WTC11 (cell line): ENCODE results near the gene LHX2. TPM values are rescaled to one million over a fixed set of nuclear protein-coding genes. Genes with fewer than 3 reads are reported as not detected.

Experiments
- ATAC-seq: fragments of 200-7000 bp; cut with Tn5 transposase; 2 replicates; pipeline ENCODE4 v1.10.0; 2021; ENCODE audit warnings: mild to moderate bottlenecking, moderate library complexity
- CTCF ChIA-PET: fragments of 300-600 bp; sonication (Branson Sonifier 250); formaldehyde crosslinking; loops from one replicate; lab custom pipeline; 2021; ENCODE audit warnings: antibody characterized with exemption; lab: Charles Lee
- POLR2A ChIA-PET: fragments of 350-600 bp; sonication (Branson Sonifier 250); formaldehyde crosslinking; loops from one replicate; lab custom pipeline; 2021; ENCODE audit warnings: antibody characterized with exemption; lab: Charles Lee
- DNase-seq: peaks from one replicate; pipeline ENCODE4 v3.0.0; 2021; ENCODE audit warnings: low spot score
- H3K27ac Mint-ChIP-seq: 2 replicates; pipeline ENCODE4 v1.8.0; 2021; ENCODE audit warnings: mixed read lengths
- H3K27me3 Mint-ChIP-seq: 2 replicates; pipeline ENCODE4 v1.8.0; 2021; ENCODE audit warnings: low read depth, mild to moderate bottlenecking, moderate library complexity, mixed read lengths
- H3K36me3 Mint-ChIP-seq: 2 replicates; pipeline ENCODE4 v1.8.0; 2021; ENCODE audit warnings: mixed read lengths
- H3K4me1 Mint-ChIP-seq: 2 replicates; pipeline ENCODE4 v1.8.0; 2022; ENCODE audit warnings: mixed read lengths
- H3K4me3 Mint-ChIP-seq: 2 replicates; pipeline ENCODE4 v1.8.0; 2021; ENCODE audit warnings: mild to moderate bottlenecking, moderate library complexity, mixed read lengths
- H3K9me3 Mint-ChIP-seq: 2 replicates; pipeline ENCODE4 v1.8.0; 2021; ENCODE audit warnings: mixed read lengths
- ATF2 ChIP-seq: sonication (generic); formaldehyde crosslinking; IDR thresholded peaks from 2 replicates; pipeline ENCODE4 v1.8.1; 2022; ENCODE audit warnings: low read depth, missing genetic modification reagents, borderline replicate concordance
- ELF4 ChIP-seq: sonication (generic); formaldehyde crosslinking; IDR thresholded peaks from 2 replicates; pipeline ENCODE4 v1.8.1; 2022; ENCODE audit warnings: low read depth, mild to moderate bottlenecking, moderate library complexity, missing genetic modification reagents
- ERG ChIP-seq: fragments of 250-450 bp; sonication (Bioruptor Pico); IDR thresholded peaks from 2 replicates; pipeline ENCODE4 v1.8.0; 2021; ENCODE audit warnings: mild to moderate bottlenecking
- ESRRA ChIP-seq: sonication (generic); formaldehyde crosslinking; IDR thresholded peaks from 2 replicates; pipeline ENCODE4 v1.8.1; 2022; ENCODE audit warnings: mild to moderate bottlenecking, missing genetic modification reagents, borderline replicate concordance
- RORB ChIP-seq: fragments of 250-450 bp; sonication (Bioruptor Pico); IDR thresholded peaks from 2 replicates; pipeline ENCODE4 v1.9.0; 2021; ENCODE audit warnings: mild to moderate bottlenecking
- SMAD3 ChIP-seq: sonication (generic); formaldehyde crosslinking; IDR thresholded peaks from 2 replicates; pipeline ENCODE4 v1.8.0; 2022; ENCODE audit warnings: missing genetic modification reagents, mild to moderate bottlenecking, borderline replicate concordance
- SMAD4 ChIP-seq: sonication (generic); formaldehyde crosslinking; IDR thresholded peaks from 2 replicates; pipeline ENCODE4 v1.8.0; 2022; ENCODE audit warnings: mild to moderate bottlenecking, missing genetic modification reagents
- TP53 ChIP-seq: sonication (generic); formaldehyde crosslinking; IDR thresholded peaks from 2 replicates; pipeline ENCODE4 v1.8.1; 2023; ENCODE audit warnings: mild to moderate bottlenecking, missing genetic modification reagents
- USF1 ChIP-seq: sonication (generic); formaldehyde crosslinking; IDR thresholded peaks from 2 replicates; pipeline ENCODE4 v1.8.0; 2022; ENCODE audit warnings: mild to moderate bottlenecking, missing genetic modification reagents
- ZNF121 ChIP-seq: sonication (generic); formaldehyde crosslinking; IDR thresholded peaks from 2 replicates; pipeline ENCODE4 v1.8.0; 2023; ENCODE audit warnings: missing genetic modification reagents
- total RNA-seq: library from RNA; stranded (reverse); gene quantifications from 3 replicates; pipeline ENCODE4 v1.2.3, GENCODE V29; 2021
- TF ChIP-seq, protein P1 (sequence below): fragments of 250-450 bp; sonication (Bioruptor Pico); IDR thresholded peaks from 2 replicates; pipeline ENCODE4 v1.9.0; 2021; ENCODE audit warnings: mild to moderate bottlenecking, borderline replicate concordance
- TF ChIP-seq, protein P2 (sequence below): sonication (generic); formaldehyde crosslinking; IDR thresholded peaks from 2 replicates; pipeline ENCODE4 v1.8.0; 2022; ENCODE audit warnings: mild to moderate bottlenecking, missing genetic modification reagents
- TF ChIP-seq, protein P3 (sequence below): sonication (generic); formaldehyde crosslinking; IDR thresholded peaks from 2 replicates; pipeline ENCODE4 v1.8.1; 2023; ENCODE audit warnings: mild to moderate bottlenecking, missing genetic modification reagents, borderline replicate concordance
- TF ChIP-seq, protein P4 (sequence below): sonication (generic); formaldehyde crosslinking; IDR thresholded peaks from 2 replicates; pipeline ENCODE4 v1.8.0; 2022; ENCODE audit warnings: missing genetic modification reagents

Gene LHX2
- total RNA-seq, 1 experiment from 2014 or later = 0.42 TPM

GRCh38 chr9:124017929-124018729 is 6.6 kb downstream of the LHX2 start:
- H3K27me3 Mint-ChIP-seq = peaks cover 96% of the 10 kb centered on the region
- ChIA-PET POLR2A (interaction anchor here (0.7 kb wide), 1 partner anchor 20 kb away, joined by 3 read pairs; no protein-coding TSS in a partner anchor), CTCF (interaction anchor here (0.9 to 3.9 kb wide), 5 partner anchors 13 to 618 kb away, joined by 3 to 23 read pairs (median 4); no protein-coding TSS in a partner anchor)
- no peaks in the 10 kb centered on the region for H3K9me3 Mint-ChIP-seq
- peak; percentile 44 for DNase-seq
- ATAC-seq = no peak
- no peaks in the 10 kb centered on the region for H3K36me3 Mint-ChIP-seq
- H3K4me3 Mint-ChIP-seq = peak overlapping the region; percentile 72
- peaks cover 64% of the 10 kb centered on the region for H3K4me1 Mint-ChIP-seq
- TF ChIP-seq, protein P1, sequence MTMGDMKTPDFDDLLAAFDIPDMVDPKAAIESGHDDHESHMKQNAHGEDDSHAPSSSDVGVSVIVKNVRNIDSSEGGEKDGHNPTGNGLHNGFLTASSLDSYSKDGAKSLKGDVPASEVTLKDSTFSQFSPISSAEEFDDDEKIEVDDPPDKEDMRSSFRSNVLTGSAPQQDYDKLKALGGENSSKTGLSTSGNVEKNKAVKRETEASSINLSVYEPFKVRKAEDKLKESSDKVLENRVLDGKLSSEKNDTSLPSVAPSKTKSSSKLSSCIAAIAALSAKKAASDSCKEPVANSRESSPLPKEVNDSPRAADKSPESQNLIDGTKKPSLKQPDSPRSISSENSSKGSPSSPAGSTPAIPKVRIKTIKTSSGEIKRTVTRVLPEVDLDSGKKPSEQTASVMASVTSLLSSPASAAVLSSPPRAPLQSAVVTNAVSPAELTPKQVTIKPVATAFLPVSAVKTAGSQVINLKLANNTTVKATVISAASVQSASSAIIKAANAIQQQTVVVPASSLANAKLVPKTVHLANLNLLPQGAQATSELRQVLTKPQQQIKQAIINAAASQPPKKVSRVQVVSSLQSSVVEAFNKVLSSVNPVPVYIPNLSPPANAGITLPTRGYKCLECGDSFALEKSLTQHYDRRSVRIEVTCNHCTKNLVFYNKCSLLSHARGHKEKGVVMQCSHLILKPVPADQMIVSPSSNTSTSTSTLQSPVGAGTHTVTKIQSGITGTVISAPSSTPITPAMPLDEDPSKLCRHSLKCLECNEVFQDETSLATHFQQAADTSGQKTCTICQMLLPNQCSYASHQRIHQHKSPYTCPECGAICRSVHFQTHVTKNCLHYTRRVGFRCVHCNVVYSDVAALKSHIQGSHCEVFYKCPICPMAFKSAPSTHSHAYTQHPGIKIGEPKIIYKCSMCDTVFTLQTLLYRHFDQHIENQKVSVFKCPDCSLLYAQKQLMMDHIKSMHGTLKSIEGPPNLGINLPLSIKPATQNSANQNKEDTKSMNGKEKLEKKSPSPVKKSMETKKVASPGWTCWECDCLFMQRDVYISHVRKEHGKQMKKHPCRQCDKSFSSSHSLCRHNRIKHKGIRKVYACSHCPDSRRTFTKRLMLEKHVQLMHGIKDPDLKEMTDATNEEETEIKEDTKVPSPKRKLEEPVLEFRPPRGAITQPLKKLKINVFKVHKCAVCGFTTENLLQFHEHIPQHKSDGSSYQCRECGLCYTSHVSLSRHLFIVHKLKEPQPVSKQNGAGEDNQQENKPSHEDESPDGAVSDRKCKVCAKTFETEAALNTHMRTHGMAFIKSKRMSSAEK = no peak
- TF ChIP-seq USF1 (CRISPR knock-in tag) = no peak
- TF ChIP-seq SMAD4 (CRISPR knock-in tag) = no peak
- TF ChIP-seq ATF2 = no peak
- TF ChIP-seq ESRRA = no peak
- no peak for TF ChIP-seq SMAD3
- no peak for TF ChIP-seq TP53 (CRISPR knock-in tag)
- TF ChIP-seq, protein P2, sequence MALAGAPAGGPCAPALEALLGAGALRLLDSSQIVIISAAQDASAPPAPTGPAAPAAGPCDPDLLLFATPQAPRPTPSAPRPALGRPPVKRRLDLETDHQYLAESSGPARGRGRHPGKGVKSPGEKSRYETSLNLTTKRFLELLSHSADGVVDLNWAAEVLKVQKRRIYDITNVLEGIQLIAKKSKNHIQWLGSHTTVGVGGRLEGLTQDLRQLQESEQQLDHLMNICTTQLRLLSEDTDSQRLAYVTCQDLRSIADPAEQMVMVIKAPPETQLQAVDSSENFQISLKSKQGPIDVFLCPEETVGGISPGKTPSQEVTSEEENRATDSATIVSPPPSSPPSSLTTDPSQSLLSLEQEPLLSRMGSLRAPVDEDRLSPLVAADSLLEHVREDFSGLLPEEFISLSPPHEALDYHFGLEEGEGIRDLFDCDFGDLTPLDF (CRISPR knock-in tag) = no peak
- no peak for TF ChIP-seq ELF4
- no peak for TF ChIP-seq ERG
- TF ChIP-seq, protein P3, sequence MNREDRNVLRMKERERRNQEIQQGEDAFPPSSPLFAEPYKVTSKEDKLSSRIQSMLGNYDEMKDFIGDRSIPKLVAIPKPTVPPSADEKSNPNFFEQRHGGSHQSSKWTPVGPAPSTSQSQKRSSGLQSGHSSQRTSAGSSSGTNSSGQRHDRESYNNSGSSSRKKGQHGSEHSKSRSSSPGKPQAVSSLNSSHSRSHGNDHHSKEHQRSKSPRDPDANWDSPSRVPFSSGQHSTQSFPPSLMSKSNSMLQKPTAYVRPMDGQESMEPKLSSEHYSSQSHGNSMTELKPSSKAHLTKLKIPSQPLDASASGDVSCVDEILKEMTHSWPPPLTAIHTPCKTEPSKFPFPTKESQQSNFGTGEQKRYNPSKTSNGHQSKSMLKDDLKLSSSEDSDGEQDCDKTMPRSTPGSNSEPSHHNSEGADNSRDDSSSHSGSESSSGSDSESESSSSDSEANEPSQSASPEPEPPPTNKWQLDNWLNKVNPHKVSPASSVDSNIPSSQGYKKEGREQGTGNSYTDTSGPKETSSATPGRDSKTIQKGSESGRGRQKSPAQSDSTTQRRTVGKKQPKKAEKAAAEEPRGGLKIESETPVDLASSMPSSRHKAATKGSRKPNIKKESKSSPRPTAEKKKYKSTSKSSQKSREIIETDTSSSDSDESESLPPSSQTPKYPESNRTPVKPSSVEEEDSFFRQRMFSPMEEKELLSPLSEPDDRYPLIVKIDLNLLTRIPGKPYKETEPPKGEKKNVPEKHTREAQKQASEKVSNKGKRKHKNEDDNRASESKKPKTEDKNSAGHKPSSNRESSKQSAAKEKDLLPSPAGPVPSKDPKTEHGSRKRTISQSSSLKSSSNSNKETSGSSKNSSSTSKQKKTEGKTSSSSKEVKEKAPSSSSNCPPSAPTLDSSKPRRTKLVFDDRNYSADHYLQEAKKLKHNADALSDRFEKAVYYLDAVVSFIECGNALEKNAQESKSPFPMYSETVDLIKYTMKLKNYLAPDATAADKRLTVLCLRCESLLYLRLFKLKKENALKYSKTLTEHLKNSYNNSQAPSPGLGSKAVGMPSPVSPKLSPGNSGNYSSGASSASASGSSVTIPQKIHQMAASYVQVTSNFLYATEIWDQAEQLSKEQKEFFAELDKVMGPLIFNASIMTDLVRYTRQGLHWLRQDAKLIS (CRISPR knock-in tag) = no peak
- no peak for TF ChIP-seq RORB (CRISPR knock-in tag)
- no peak for TF ChIP-seq ZNF121 (CRISPR knock-in tag)
- TF ChIP-seq, protein P4, sequence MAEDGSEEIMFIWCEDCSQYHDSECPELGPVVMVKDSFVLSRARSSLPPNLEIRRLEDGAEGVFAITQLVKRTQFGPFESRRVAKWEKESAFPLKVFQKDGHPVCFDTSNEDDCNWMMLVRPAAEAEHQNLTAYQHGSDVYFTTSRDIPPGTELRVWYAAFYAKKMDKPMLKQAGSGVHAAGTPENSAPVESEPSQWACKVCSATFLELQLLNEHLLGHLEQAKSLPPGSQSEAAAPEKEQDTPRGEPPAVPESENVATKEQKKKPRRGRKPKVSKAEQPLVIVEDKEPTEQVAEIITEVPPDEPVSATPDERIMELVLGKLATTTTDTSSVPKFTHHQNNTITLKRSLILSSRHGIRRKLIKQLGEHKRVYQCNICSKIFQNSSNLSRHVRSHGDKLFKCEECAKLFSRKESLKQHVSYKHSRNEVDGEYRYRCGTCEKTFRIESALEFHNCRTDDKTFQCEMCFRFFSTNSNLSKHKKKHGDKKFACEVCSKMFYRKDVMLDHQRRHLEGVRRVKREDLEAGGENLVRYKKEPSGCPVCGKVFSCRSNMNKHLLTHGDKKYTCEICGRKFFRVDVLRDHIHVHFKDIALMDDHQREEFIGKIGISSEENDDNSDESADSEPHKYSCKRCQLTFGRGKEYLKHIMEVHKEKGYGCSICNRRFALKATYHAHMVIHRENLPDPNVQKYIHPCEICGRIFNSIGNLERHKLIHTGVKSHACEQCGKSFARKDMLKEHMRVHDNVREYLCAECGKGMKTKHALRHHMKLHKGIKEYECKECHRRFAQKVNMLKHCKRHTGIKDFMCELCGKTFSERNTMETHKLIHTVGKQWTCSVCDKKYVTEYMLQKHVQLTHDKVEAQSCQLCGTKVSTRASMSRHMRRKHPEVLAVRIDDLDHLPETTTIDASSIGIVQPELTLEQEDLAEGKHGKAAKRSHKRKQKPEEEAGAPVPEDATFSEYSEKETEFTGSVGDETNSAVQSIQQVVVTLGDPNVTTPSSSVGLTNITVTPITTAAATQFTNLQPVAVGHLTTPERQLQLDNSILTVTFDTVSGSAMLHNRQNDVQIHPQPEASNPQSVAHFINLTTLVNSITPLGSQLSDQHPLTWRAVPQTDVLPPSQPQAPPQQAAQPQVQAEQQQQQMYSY (CRISPR knock-in tag) = no peak
- no peak overlapping the region for H3K27ac Mint-ChIP-seq
